GM12878 (cell line): ENCODE measurements around the gene CRELD2. TPM values are rescaled to one million over a fixed set of nuclear protein-coding genes. Genes with fewer than 3 reads are reported as not detected.

Experiments
- ATF3 ChIP-seq: IDR thresholded peaks from 2 replicates; pipeline ENCODE4 v1.6.1; 2011; ENCODE audit warnings: low read depth, mild to moderate bottlenecking, low read length, moderate library complexity, borderline replicate concordance; ENCODE audit errors: extremely low read depth
- BCL11A ChIP-seq: IDR thresholded peaks from 2 replicates; pipeline ENCODE4 v1.6.1; 2011; ENCODE audit warnings: low read depth, low read length
- BCLAF1 ChIP-seq: fragments of 450-650 bp; IDR thresholded peaks from 2 replicates; pipeline ENCODE4 v1.6.1; 2017; ENCODE audit warnings: antibody characterized with exemption, mild to moderate bottlenecking, moderate library complexity
- CEBPB ChIP-seq, 2 experiments: fragments of 150-350 bp in 1 of 2; IDR thresholded peaks; 2 replicates each; pipeline ENCODE4 v1.6.1; 2012 to 2014; ENCODE audit warnings: low read depth in 2 of 2, low read length in 2 of 2, borderline replicate concordance in 1 of 2, inconsistent platforms in 1 of 2
- DPF2 ChIP-seq: fragments of 450-650 bp; IDR thresholded peaks from 2 replicates; pipeline ENCODE4 v1.6.1; 2017; ENCODE audit warnings: mild to moderate bottlenecking
- E4F1 ChIP-seq: fragments of 450-650 bp; IDR thresholded peaks from 2 replicates; pipeline ENCODE4 v1.6.1; 2018; ENCODE audit warnings: borderline replicate concordance, mild to moderate bottlenecking; ENCODE audit not compliant: partially characterized antibody
- FOXM1 ChIP-seq: IDR thresholded peaks from 2 replicates; pipeline ENCODE4 v1.6.1; 2012; ENCODE audit warnings: low read depth, mild to moderate bottlenecking, inconsistent platforms, low read length, moderate library complexity
- JUNB ChIP-seq: IDR thresholded peaks from 2 replicates; pipeline ENCODE4 v1.6.1; 2016; ENCODE audit warnings: antibody characterized with exemption, mild to moderate bottlenecking
- MEF2A ChIP-seq: IDR thresholded peaks from 2 replicates; pipeline ENCODE4 v1.6.1; 2011; ENCODE audit warnings: low read depth, mild to moderate bottlenecking, low read length, moderate library complexity; ENCODE audit not compliant: insufficient read depth
- MLLT1 ChIP-seq: fragments of 450-650 bp; IDR thresholded peaks from 2 replicates; pipeline ENCODE4 v1.6.1; 2016; ENCODE audit warnings: mild to moderate bottlenecking
- MYB ChIP-seq: fragments of 150-350 bp; IDR thresholded peaks from 2 replicates; pipeline ENCODE4 v1.6.1; 2014; ENCODE audit warnings: mild to moderate bottlenecking, low read depth, low read length, borderline replicate concordance
- NFIC ChIP-seq: IDR thresholded peaks from 2 replicates; pipeline ENCODE4 v1.6.1; 2012; ENCODE audit warnings: low read depth, mild to moderate bottlenecking, inconsistent platforms, low read length, moderate library complexity
- PML ChIP-seq: IDR thresholded peaks from 2 replicates; pipeline ENCODE4 v1.6.1; 2012; ENCODE audit warnings: low read length, inconsistent platforms
- PRDM15 ChIP-seq: fragments of 450-650 bp; formaldehyde crosslinking; IDR thresholded peaks from 2 replicates; pipeline ENCODE4 v1.4.0; 2020; ENCODE audit warnings: mild to moderate bottlenecking, moderate library complexity
- RB1 ChIP-seq: fragments of 450-650 bp; formaldehyde crosslinking; IDR thresholded peaks from 2 replicates; pipeline ENCODE4 v1.6.1; 2017; ENCODE audit warnings: mild to moderate bottlenecking, borderline replicate concordance
- SP1 ChIP-seq: IDR thresholded peaks from one replicate; pipeline ENCODE4 v1.6.1; 2011; ENCODE audit warnings: low read depth, low read length
- WRNIP1 ChIP-seq: IDR thresholded peaks from 2 replicates; pipeline ENCODE4 v1.6.1; 2011; ENCODE audit warnings: low read depth, low read length, improper control_type of control experiment, borderline replicate concordance
- YY1 ChIP-seq: IDR thresholded peaks from 2 replicates; pipeline ENCODE4 v1.6.1; 2011; ENCODE audit warnings: low read depth, mild to moderate bottlenecking, low read length
- polyA plus RNA-seq, 11 experiments: library from polyadenylated mRNA; depleted of rRNA in 4 of 11; unstranded in 6 of 11; stranded (reverse) in 5 of 11; fragments of >200 nt; fragmentation: Nextera tagmentation in 4 of 11; fragmentation: Illumina TruSeq in 1 of 11; extraction: Ambion mirVana in 4 of 11; extraction: Trizol in 1 of 11; gene quantifications; 1 replicate in 1 of 11; 2 replicates in 10 of 11; pipeline versions ENCODE4 v1.2.1 to v1.2.3, GENCODE V29; 2011 to 2016; ENCODE audit warnings: inconsistent platforms in 2 of 11, missing spikeins in 2 of 11, low read depth in 1 of 11
- total RNA-seq, 4 experiments: library from RNA; depleted of rRNA in 3 of 4; stranded (reverse); fragments of >200 nt in 3 of 4; fragmentation: Illumina TruSeq in 1 of 4; extraction: Trizol in 1 of 4; gene quantifications; 2 replicates each; pipeline versions ENCODE4 v1.2.1 to v1.2.3, GENCODE V29; 2013 to 2021

Gene CRELD2
- total and polyA plus RNA-seq, 10 of the 15 experiments (the other 5 are each of a cell fraction or from before 2014, with no cell fraction given), result 9.4 to 111 (median 25.9) TPM

GRCh38 chr22:49936018-49936972 lies 17.9 kb downstream of the CRELD2 start (continued):
- TF ChIP-seq MLLT1 (0 out of 2 replicates have a peak, but pooled peaks have one; percentile 29), BCL11A (peak; percentile 69), YY1 (peak; percentile 8; the same call in 1 of the 2 replicates), CEBPB (IDR thresholded peaks at IDR 0.05; ENCODE audit: borderline replicate concordance in 1 of 2, low read depth in 2 of 2, low read length in 2 of 2) (no peak), MYB (no peak), JUNB (no peak; the same call in 1 of the 2 replicates), BCLAF1 (no peak), NFIC (no peak), MEF2A (0 out of 2 replicates have a peak, but pooled peaks have one; percentile 46), WRNIP1 (no peak), SP1 (peak; percentile 63), DPF2 (peak; percentile 85), ATF3 (no peak), FOXM1 (no peak), PML (no peak), RB1 (no peak), E4F1 (no peak), PRDM15 (CRISPR knock-in tag) (no peak)
